H9 (cell line): ENCODE measurements around the gene CPNE5. TPM values are rescaled to one million over a fixed set of nuclear protein-coding genes. Genes with fewer than 3 reads are reported as not detected.

Experiments
- DNase-seq: peaks from one replicate; pipeline ENCODE4 v3.0.0-alpha.2; 2017
- H2AFZ ChIP-seq: one replicate; pipeline ENCODE4 v1.6.1; 2013; ENCODE audit warnings: mild to moderate bottlenecking, low read length, control low read depth, moderate library complexity
- H2AK5ac ChIP-seq: 2 replicates; pipeline ENCODE4 v1.6.1; 2013; ENCODE audit warnings: low read length, control low read depth, mixed read lengths; ENCODE audit not compliant: insufficient read length
- H2BK120ac ChIP-seq: one replicate; pipeline ENCODE4 v1.6.1; 2013; ENCODE audit warnings: low read depth, mild to moderate bottlenecking, low read length, control low read depth, inconsistent platforms; ENCODE audit not compliant: poor library complexity, severe bottlenecking
- H2BK12ac ChIP-seq: 2 replicates; pipeline ENCODE4 v1.6.1; 2013; ENCODE audit warnings: low read length, control low read depth, mixed read lengths, low read depth; ENCODE audit not compliant: insufficient read length
- H2BK15ac ChIP-seq: 2 replicates; pipeline ENCODE4 v1.6.1; 2013; ENCODE audit warnings: low read depth, low read length, control low read depth
- H2BK20ac ChIP-seq: one replicate; pipeline ENCODE4 v1.6.1; 2013; ENCODE audit warnings: low read depth, mild to moderate bottlenecking, low read length, control low read depth, inconsistent platforms; ENCODE audit not compliant: poor library complexity, severe bottlenecking
- H2BK5ac ChIP-seq: 2 replicates; pipeline ENCODE4 v1.6.1; 2013; ENCODE audit warnings: low read length, control low read depth, mixed read lengths; ENCODE audit not compliant: insufficient read length
- H3K14ac ChIP-seq: 2 replicates; pipeline ENCODE4 v1.6.1; 2013; ENCODE audit warnings: low read length, control low read depth; ENCODE audit not compliant: insufficient read depth
- H3K18ac ChIP-seq: 2 replicates; pipeline ENCODE4 v1.6.1; 2013; ENCODE audit warnings: low read depth, mild to moderate bottlenecking, mixed read lengths, low read length, control low read depth; ENCODE audit not compliant: insufficient read length
- H3K23ac ChIP-seq: 2 replicates; pipeline ENCODE4 v1.6.1; 2013; ENCODE audit warnings: low read length, control low read depth, mixed read lengths, low read depth; ENCODE audit not compliant: insufficient read length
- H3K23me2 ChIP-seq: 2 replicates; pipeline ENCODE4 v1.6.1; 2013; ENCODE audit warnings: low read depth, mild to moderate bottlenecking, mixed read lengths, low read length, control low read depth; ENCODE audit not compliant: insufficient read length, poor library complexity, severe bottlenecking
- H3K27ac ChIP-seq: 2 replicates; pipeline ENCODE4 v1.5.1; 2013; ENCODE audit warnings: low read length, control low read depth, mixed read lengths, low read depth; ENCODE audit not compliant: insufficient read length
- H3K27me3 ChIP-seq: 2 replicates; pipeline ENCODE4 v1.6.1; 2013; ENCODE audit warnings: low read length, control low read depth, inconsistent platforms; ENCODE audit not compliant: insufficient read depth
- H3K4ac ChIP-seq: 2 replicates; pipeline ENCODE4 v1.6.1; 2013; ENCODE audit warnings: low read depth, mild to moderate bottlenecking, control low read depth, inconsistent platforms, low read length, moderate library complexity
- H3K4me1 ChIP-seq: 2 replicates; pipeline ENCODE4 v1.6.1; 2013; ENCODE audit warnings: low read length, control low read depth, inconsistent platforms; ENCODE audit not compliant: insufficient read depth
- H3K4me2 ChIP-seq: 2 replicates; pipeline ENCODE4 v1.6.1; 2013; ENCODE audit warnings: low read length, control low read depth, mixed read lengths; ENCODE audit not compliant: insufficient read length, insufficient read depth
- H3K56ac ChIP-seq: 2 replicates; pipeline ENCODE4 v1.6.1; 2013; ENCODE audit warnings: low read depth, mild to moderate bottlenecking, mixed read lengths, low read length, control low read depth; ENCODE audit not compliant: insufficient read length
- H3K79me1 ChIP-seq: 2 replicates; pipeline ENCODE4 v1.6.1; 2013; ENCODE audit warnings: low read depth, mild to moderate bottlenecking, moderate library complexity, low read length, control low read depth, inconsistent platforms; ENCODE audit not compliant: insufficient read depth, poor library complexity, severe bottlenecking
- H3K79me2 ChIP-seq: 2 replicates; pipeline ENCODE4 v1.6.1; 2013; ENCODE audit warnings: low read length, control low read depth, inconsistent platforms; ENCODE audit not compliant: insufficient read depth
- H3K9ac ChIP-seq: 2 replicates; pipeline ENCODE4 v1.6.1; 2013; ENCODE audit warnings: low read length, control low read depth, mixed read lengths; ENCODE audit not compliant: insufficient read length; ENCODE audit errors: extremely low read depth
- H3K9me3 ChIP-seq: one replicate; pipeline ENCODE4 v1.6.1; 2013; ENCODE audit warnings: low read depth, low read length, inconsistent platforms; ENCODE audit not compliant: control insufficient read depth
- H3T11ph ChIP-seq: one replicate; pipeline ENCODE4 v1.6.1; 2013; ENCODE audit warnings: mild to moderate bottlenecking, low read length, control low read depth, inconsistent platforms
- H4K20me1 ChIP-seq: one replicate; pipeline ENCODE4 v1.6.1; 2013; ENCODE audit not compliant: control insufficient read depth, insufficient read length, insufficient read depth
- H4K5ac ChIP-seq: 2 replicates; pipeline ENCODE4 v1.6.1; 2013; ENCODE audit warnings: low read depth, mild to moderate bottlenecking, mixed read lengths, low read length, control low read depth; ENCODE audit not compliant: insufficient read length
- H4K8ac ChIP-seq: replicated peaks from 2 replicates; pipeline ENCODE4 v1.6.1; 2013; ENCODE audit warnings: low read length, control low read depth, mixed read lengths, low read depth; ENCODE audit not compliant: insufficient read length
- H4K91ac ChIP-seq: 2 replicates; pipeline ENCODE4 v1.6.1; 2013; ENCODE audit warnings: low read depth, mild to moderate bottlenecking, moderate library complexity, mixed read lengths, low read length, control low read depth; ENCODE audit not compliant: insufficient read length
- H3K27ac Mint-ChIP-seq, 3 experiments: 2 replicates in 2 of 3; 3 replicates in 1 of 3; pipeline ENCODE4 v1.8.0; 2020 to 2021; ENCODE audit warnings: mixed read lengths in 3 of 3, mild to moderate bottlenecking in 1 of 3, moderate library complexity in 1 of 3
- H3K27me3 Mint-ChIP-seq: 2 replicates; pipeline ENCODE4 v1.8.0; 2021; ENCODE audit warnings: low read depth, mild to moderate bottlenecking, moderate library complexity, mixed read lengths
- H3K36me3 Mint-ChIP-seq, 3 experiments: 2 replicates in 2 of 3; 3 replicates in 1 of 3; pipeline ENCODE4 v1.8.0; 2020 to 2021; ENCODE audit warnings: low read depth in 3 of 3, mixed read lengths in 3 of 3; ENCODE audit not compliant: insufficient read depth in 1 of 3
- H3K4me1 Mint-ChIP-seq, 2 experiments: 2 replicates each; pipeline ENCODE4 v1.8.0; 2020; ENCODE audit warnings: mixed read lengths in 2 of 2
- H3K4me3 Mint-ChIP-seq, 2 experiments: 2 replicates in 1 of 2; 3 replicates in 1 of 2; pipeline ENCODE4 v1.8.0; 2020 to 2021; ENCODE audit warnings: mild to moderate bottlenecking in 2 of 2, mixed read lengths in 2 of 2, moderate library complexity in 1 of 2
- H3K9me3 Mint-ChIP-seq, 2 experiments: 2 replicates in 1 of 2; 3 replicates in 1 of 2; pipeline ENCODE4 v1.8.0; 2020; ENCODE audit warnings: mild to moderate bottlenecking in 2 of 2, mixed read lengths in 2 of 2, moderate library complexity in 1 of 2
- CTCF ChIP-seq: fragments of 200-600 bp; sonication (generic); conservative IDR thresholded peaks from 3 replicates; pipeline ENCODE4 v1.8.0; 2021; ENCODE audit warnings: antibody characterized with exemption, mild to moderate bottlenecking
- WGBS: extraction: QIAGEN DNeasy Blood & Tissue Kit; methylation state at CpG from one replicate; pipeline ENCODE4 v1.1.7; 2013; ENCODE audit warnings: missing lambda C conversion rate, low lambda C conversion rate, mixed read lengths; ENCODE audit not compliant: insufficient read length; ENCODE audit errors: extremely low coverage; 5-methylcytosine and 5-hydroxymethylcytosine counted together
- total RNA-seq: library from RNA; stranded (reverse); gene quantifications from 2 replicates; pipeline ENCODE4 v1.2.1, GENCODE V29; 2021

Gene CPNE5
- total RNA-seq, 1 experiment from 2014 or later = 0.52 TPM

GRCh38 chr6:36788186-36788585 is 51.1 kb downstream of the CPNE5 start:
- Mint-ChIP-seq H3K27ac (no peak overlapping the region), H3K27me3 (peaks cover 2% of the 10 kb centered on the region; the same call in 1 of the 2 replicates), H3K4me1 (peaks cover 36 to 71% of the 10 kb centered on the region in 2 experiments), H3K9me3 (peaks cover 2 to 4% of the 10 kb centered on the region in 2 experiments; a peak in 3 of 5 replicates), H3K36me3 (no peaks in the 10 kb centered on the region; a peak in 1 of 7 replicates), H3K4me3 (no peak overlapping the region)
- H2BK20ac ChIP-seq = no peak overlapping the region
- H4K20me1 ChIP-seq = no peaks in the 10 kb centered on the region
- H3K4me1 ChIP-seq = peaks cover 8% of the 10 kb centered on the region; the same call in 1 of the 2 replicates
- no peak overlapping the region for H3K23ac ChIP-seq
- no peak for TF ChIP-seq CTCF
- no peak overlapping the region for H3T11ph ChIP-seq
- no peak overlapping the region for H2AFZ ChIP-seq
- no peak overlapping the region for H3K9ac ChIP-seq
- H3K56ac ChIP-seq = no peak overlapping the region
- no peaks in the 10 kb centered on the region for H3K9me3 ChIP-seq
- H3K4ac ChIP-seq = no peak overlapping the region
- H2BK120ac ChIP-seq = no peak overlapping the region
- no peaks in the 10 kb centered on the region for H3K79me1 ChIP-seq
- H3K4me2 ChIP-seq = no peak overlapping the region
- H3K79me2 ChIP-seq = no peaks in the 10 kb centered on the region
- no peak overlapping the region for H2BK15ac ChIP-seq
- H2AK5ac ChIP-seq = no peak overlapping the region
- H4K5ac ChIP-seq = no peak overlapping the region
- H4K8ac ChIP-seq = no peak overlapping the region
- no peak overlapping the region for H2BK5ac ChIP-seq
- H3K18ac ChIP-seq = no peak overlapping the region
- DNase-seq = no peak
- no peaks in the 10 kb centered on the region for H3K23me2 ChIP-seq
- WGBS = no CpG with 5 or more reads among the region's 8 CpGs
- no peak overlapping the region for H3K14ac ChIP-seq
- H3K27me3 ChIP-seq = no peaks in the 10 kb centered on the region
- H3K27ac ChIP-seq = no peak overlapping the region
- no peak overlapping the region for H4K91ac ChIP-seq
- no peak overlapping the region for H2BK12ac ChIP-seq
